Fibroblast of upper back skin (primary cell): ENCODE data around the gene RMRP.

Source experiments
- DNase-seq: peaks from one replicate; pipeline ENCODE4 v3.0.0-alpha.2; 2013

Gene RMRP

DNA sequence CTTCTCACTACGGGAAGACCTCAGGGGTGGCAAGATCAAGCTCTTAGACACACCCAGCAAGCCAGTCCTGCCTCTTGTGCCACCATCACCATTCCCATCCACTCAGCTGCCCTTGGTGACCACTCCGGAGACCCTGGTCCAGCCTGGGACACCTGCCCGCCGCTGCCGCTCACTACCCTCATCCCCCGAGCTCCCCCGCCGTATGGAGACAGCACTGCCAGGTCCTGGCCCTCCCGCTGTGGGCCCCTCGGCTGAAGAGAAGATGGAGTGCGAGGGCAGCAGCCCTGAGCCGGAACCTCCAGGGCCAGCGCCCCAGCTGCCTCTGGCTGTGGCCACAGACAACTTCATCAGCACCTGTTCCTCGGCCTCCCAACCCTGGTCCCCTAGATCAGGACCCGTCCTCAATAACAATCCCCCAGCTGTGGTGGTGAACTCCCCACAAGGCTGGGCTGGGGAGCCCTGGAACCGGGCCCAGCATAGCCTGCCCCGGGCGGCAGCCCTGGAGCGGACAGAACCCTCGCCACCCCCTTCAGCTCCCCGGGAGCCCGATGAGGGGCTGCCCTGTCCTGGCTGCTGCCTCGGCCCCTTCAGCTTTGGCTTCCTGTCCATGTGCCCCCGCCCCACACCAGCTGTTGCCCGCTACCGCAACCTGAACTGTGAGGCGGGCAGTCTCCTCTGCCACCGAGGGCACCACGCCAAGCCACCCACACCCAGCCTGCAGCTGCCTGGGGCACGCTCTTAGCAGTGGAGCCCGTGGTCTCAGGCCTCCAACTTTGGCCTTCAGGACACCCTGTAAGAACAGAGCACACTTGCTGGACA is 48.6 kb downstream of the RMRP start:
- DNase-seq: no peak

DNA sequence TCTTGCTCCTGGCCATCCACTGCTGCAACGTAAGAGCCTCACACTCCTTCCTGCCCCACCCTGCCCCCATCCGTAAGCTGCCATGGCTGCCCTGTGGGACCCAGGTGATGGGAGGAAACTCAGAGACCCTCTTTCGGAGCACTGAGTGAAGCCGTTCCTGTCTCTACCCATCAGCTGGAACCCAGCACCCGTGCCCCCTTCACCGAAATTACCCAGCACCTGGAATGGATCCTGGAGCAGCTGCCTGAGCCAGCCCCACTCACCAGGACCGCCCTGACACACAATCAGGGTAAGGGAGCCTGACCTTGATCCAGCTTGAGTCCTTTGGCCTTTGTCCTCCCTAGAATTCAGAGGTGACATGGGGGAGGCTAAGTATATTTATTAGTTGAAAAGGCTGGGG is 49.6 kb downstream of the RMRP start:
- DNase-seq: no peak
